Activated CD4-positive, alpha-beta memory T cell treated with anti-CD3 and anti-CD28 coated beads for 36 hours (primary cell): ENCODE measurements around the gene TOMM6. TPM values are rescaled to one million over a fixed set of nuclear protein-coding genes. Genes with fewer than 3 reads are reported as not detected.

Experiments used
- CTCF ChIA-PET: fragments of 350-600 bp; sonication (Branson Sonifier 250); formaldehyde crosslinking; loops from one replicate; lab custom pipeline; 2021; ENCODE audit warnings: antibody characterized with exemption, inconsistent platforms; lab: Charles Lee
- POLR2A ChIA-PET: fragments of 350-600 bp; sonication (Branson Sonifier 250); formaldehyde crosslinking; loops from one replicate; lab custom pipeline; 2021; ENCODE audit warnings: antibody characterized with exemption; lab: Charles Lee
- DNase-seq: peaks from one replicate; pipeline ENCODE4 v3.0.0-alpha.2; 2020
- H3K27ac Mint-ChIP-seq: one replicate; pipeline ENCODE4 v1.8.0; 2021; ENCODE audit warnings: mixed read lengths
- H3K27me3 Mint-ChIP-seq: one replicate; pipeline ENCODE4 v1.8.0; 2021; ENCODE audit warnings: mixed read lengths
- H3K36me3 Mint-ChIP-seq: one replicate; pipeline ENCODE4 v1.8.0; 2021; ENCODE audit warnings: mixed read lengths
- H3K4me1 Mint-ChIP-seq: one replicate; pipeline ENCODE4 v1.8.0; 2021; ENCODE audit warnings: low read depth, mixed read lengths
- H3K4me3 Mint-ChIP-seq: one replicate; pipeline ENCODE4 v1.8.0; 2021; ENCODE audit warnings: mild to moderate bottlenecking, mixed read lengths
- H3K9me3 Mint-ChIP-seq: one replicate; pipeline ENCODE4 v1.8.0; 2021; ENCODE audit warnings: mixed read lengths
- intact Hi-C: fragments of 100-400 bp; cut with micrococcal nuclease; formaldehyde crosslinking; loops from one replicate; pipeline ENCODE4 v1.15.1; 2023
- total RNA-seq, 2 experiments: library from RNA; stranded (reverse); gene quantifications; one replicate each; pipeline ENCODE4 v1.2.3, GENCODE V29; 2021

Gene TOMM6
- total RNA-seq, 2 experiments from 2014 or later = 264 to 280 TPM

GRCh38 chr6:41768545-41769308, 18.8 kb upstream of the TOMM6 start:
- Mint-ChIP-seq H3K4me3 (no peak overlapping the region), H3K27me3 (no peaks in the 10 kb centered on the region), H3K9me3 (no peaks in the 10 kb centered on the region), H3K36me3 (peaks cover 7% of the 10 kb centered on the region), H3K27ac (no peak overlapping the region), H3K4me1 (no peaks in the 10 kb centered on the region)
- ChIA-PET POLR2A (interaction anchor here (0.6 kb wide), 1 partner anchor 19 kb away, joined by 3 read pairs; the partner anchor contains the start of gene TOMM6), CTCF (no interaction called here)
- DNase-seq = no peak
- intact Hi-C loops = no loop called here

GRCh38 chr6:41769376-41769775, 18.1 kb upstream of the TOMM6 start:
- intact Hi-C loops = no loop called here
- DNase-seq = no peak
- POLR2A ChIA-PET = no interaction called here
- Mint-ChIP-seq H3K27ac (no peak overlapping the region), H3K27me3 (no peaks in the 10 kb centered on the region), H3K4me3 (no peak overlapping the region), H3K36me3 (peaks cover 11% of the 10 kb centered on the region), H3K4me1 (no peaks in the 10 kb centered on the region), H3K9me3 (no peaks in the 10 kb centered on the region)
- CTCF ChIA-PET = no interaction called here

GRCh38 chr6:41770381-41771057, 17.0 kb upstream of the TOMM6 start:
- Mint-ChIP-seq H3K27me3 (no peaks in the 10 kb centered on the region), H3K36me3 (peaks cover 16% of the 10 kb centered on the region), H3K4me1 (no peaks in the 10 kb centered on the region), H3K27ac (no peak overlapping the region), H3K9me3 (no peaks in the 10 kb centered on the region), H3K4me3 (no peak overlapping the region)
- POLR2A ChIA-PET = interaction anchor here (0.6 kb wide), 1 partner anchor 328 kb away, joined by 3 read pairs; no protein-coding TSS in a partner anchor
- CTCF ChIA-PET = no interaction called here
- DNase-seq = no peak
- intact Hi-C loops = no loop called here

- peaks cover 16% of the 10 kb centered on the region for H3K36me3 Mint-ChIP-seq
- POLR2A ChIA-PET = interaction anchor here (0.6 kb wide), 1 partner anchor 329 kb away, joined by 3 read pairs; no protein-coding TSS in a partner anchor
- H3K27me3 Mint-ChIP-seq = no peaks in the 10 kb centered on the region
- H3K9me3 Mint-ChIP-seq = no peaks in the 10 kb centered on the region
- no peak overlapping the region for H3K4me3 Mint-ChIP-seq
- CTCF ChIA-PET = interaction anchor here (1.3 kb wide), 1 partner anchor 15 kb away, joined by 4 read pairs; no protein-coding TSS in a partner anchor
- intact Hi-C loops = no loop called here
- H3K4me1 Mint-ChIP-seq = no peaks in the 10 kb centered on the region
- H3K27ac Mint-ChIP-seq = no peak overlapping the region
- DNase-seq = no peak
These were observed 16.2 kb upstream of the TOMM6 start for GRCh38 chr6:41771058-41771983.

- POLR2A ChIA-PET = interaction anchor here (0.6 kb wide), 1 partner anchor 120 kb away, joined by 3 read pairs; no protein-coding TSS in a partner anchor
These were observed 12.7 kb upstream of the TOMM6 start for GRCh38 chr6:41774841-41775240.

GRCh38 chr6:41775293-41775882, 12.1 kb upstream of the TOMM6 start:
- ChIA-PET CTCF (interaction anchor here (0.7 to 3.4 kb wide), 9 partner anchors 11 to 408 kb away, joined by 3 to 22 read pairs (median 4); partner anchors contain the start of gene TOMM6), POLR2A (interaction anchor here (0.7 kb wide), 1 partner anchor 60 kb away, joined by 3 read pairs; no protein-coding TSS in a partner anchor)
- peaks cover 7% of the 10 kb centered on the region for H3K4me1 Mint-ChIP-seq
- no peak overlapping the region for H3K4me3 Mint-ChIP-seq
- intact Hi-C loops = loop anchor here (5.0 kb wide), 1 partner anchor 38 kb away; the partner anchor contains the start of gene TFEB
- no peaks in the 10 kb centered on the region for H3K27me3 Mint-ChIP-seq
- no peak overlapping the region for H3K27ac Mint-ChIP-seq
- H3K9me3 Mint-ChIP-seq = no peaks in the 10 kb centered on the region
- DNase-seq = no peak
- H3K36me3 Mint-ChIP-seq = peaks cover 16% of the 10 kb centered on the region

More at GRCh38 chr6:41774841-41775240, 12.7 kb upstream of the TOMM6 start:
- H3K36me3 Mint-ChIP-seq = peaks cover 16% of the 10 kb centered on the region
- H3K27me3 Mint-ChIP-seq = no peaks in the 10 kb centered on the region
- no peaks in the 10 kb centered on the region for H3K9me3 Mint-ChIP-seq
- peaks cover 7% of the 10 kb centered on the region for H3K4me1 Mint-ChIP-seq
- intact Hi-C loops = loop anchor here (5.0 kb wide), 1 partner anchor 38 kb away; the partner anchor contains the start of gene TFEB
- H3K27ac Mint-ChIP-seq = no peak overlapping the region
- no peak for DNase-seq
- H3K4me3 Mint-ChIP-seq = no peak overlapping the region
- CTCF ChIA-PET = interaction anchor here (0.6 to 3.4 kb wide), 6 partner anchors 12 to 408 kb away, joined by 3 to 22 read pairs (median 4); partner anchors contain the start of gene TOMM6

- H3K4me1 Mint-ChIP-seq = peaks cover 13% of the 10 kb centered on the region
- CTCF ChIA-PET = interaction anchor here (1.2 to 1.8 kb wide), 3 partner anchors 9 to 266 kb away, joined by 3 to 22 read pairs (median 5); partner anchors contain the start of gene TOMM6
- H3K27ac Mint-ChIP-seq = no peak overlapping the region
- peaks cover 9% of the 10 kb centered on the region for H3K36me3 Mint-ChIP-seq
- no peak for DNase-seq
- H3K9me3 Mint-ChIP-seq = no peaks in the 10 kb centered on the region
- H3K4me3 Mint-ChIP-seq = peak overlapping the region; percentile 85
- peaks cover 6% of the 10 kb centered on the region for H3K27me3 Mint-ChIP-seq
- POLR2A ChIA-PET = interaction anchor here (1.0 kb wide), 1 partner anchor 327 kb away, joined by 3 read pairs; no protein-coding TSS in a partner anchor
- intact Hi-C loops = loop anchor here (5.0 kb wide), 1 partner anchor 40 kb away; the partner anchor contains the start of gene TFEB
These were observed 9.8 kb upstream of the TOMM6 start for GRCh38 chr6:41777551-41778285.

GRCh38 chr6:41778895-41779294, 8.6 kb upstream of the TOMM6 start:
- ChIA-PET CTCF (interaction anchor here (0.7 to 1.8 kb wide), 3 partner anchors 8 to 265 kb away, joined by 3 to 22 read pairs (median 3); partner anchors contain the start of gene TOMM6), POLR2A (interaction anchor here (1.0 kb wide), 1 partner anchor 326 kb away, joined by 3 read pairs; no protein-coding TSS in a partner anchor)
- intact Hi-C loops = loop anchor here (1.0 to 5.0 kb wide), 2 partner anchors 8 to 42 kb away; partner anchors contain the start of genes TFEB and TOMM6
- Mint-ChIP-seq H3K4me3 (peak overlapping the region; percentile 85), H3K36me3 (peaks cover 9% of the 10 kb centered on the region), H3K9me3 (no peaks in the 10 kb centered on the region), H3K27ac (peak overlapping the region; percentile 38), H3K27me3 (peaks cover 6% of the 10 kb centered on the region), H3K4me1 (peaks cover 13% of the 10 kb centered on the region)
- no peak for DNase-seq

GRCh38 chr6:41779336-41779735, 8.2 kb upstream of the TOMM6 start:
- Mint-ChIP-seq H3K4me1 (peaks cover 13% of the 10 kb centered on the region), H3K36me3 (peaks cover 6% of the 10 kb centered on the region), H3K9me3 (no peaks in the 10 kb centered on the region), H3K27ac (no peak overlapping the region), H3K4me3 (peak overlapping the region; percentile 85), H3K27me3 (peaks cover 6% of the 10 kb centered on the region)
- ChIA-PET CTCF (interaction anchor here (0.6 to 1.0 kb wide), 6 partner anchors 9 to 435 kb away, joined by 3 to 5 read pairs (median 3); partner anchors contain the start of genes BYSL and MED20), POLR2A (no interaction called here)
- intact Hi-C loops = loop anchor here (1.0 to 5.0 kb wide), 2 partner anchors 8 to 42 kb away; partner anchors contain the start of genes TFEB and TOMM6
- no peak for DNase-seq
